K562 (cell line): ENCODE data around the gene CLCN5. TPM values are rescaled to one million over a fixed set of nuclear protein-coding genes. Genes with fewer than 3 reads are reported as not detected.

ENCODE experiments used
- ARID4B ChIP-seq: sonication (generic); formaldehyde crosslinking; IDR thresholded peaks from 2 replicates; pipeline ENCODE4 v1.8.0; 2022; ENCODE audit warnings: mild to moderate bottlenecking, missing genetic modification reagents
- CBFA2T3 ChIP-seq: fragments of 450-650 bp; IDR thresholded peaks from 2 replicates; pipeline ENCODE4 v1.6.1; 2017
- CC2D1A ChIP-seq: fragments of 450-650 bp; IDR thresholded peaks from 2 replicates; pipeline ENCODE4 v1.6.1; 2017; ENCODE audit warnings: mild to moderate bottlenecking
- DEAF1 ChIP-seq: fragments of 450-650 bp; formaldehyde crosslinking; IDR thresholded peaks from 2 replicates; pipeline ENCODE4 v1.4.0; 2020; ENCODE audit warnings: mild to moderate bottlenecking, moderate library complexity
- FOS ChIP-seq: IDR thresholded peaks from 3 replicates; pipeline ENCODE4 v1.6.1; 2011; ENCODE audit not compliant: insufficient read length; ENCODE audit errors: extremely low read depth
- FOSL1 ChIP-seq: fragments of 200-800 bp; sonication (Bioruptor generic); conservative IDR thresholded peaks from 2 replicates; pipeline ENCODE4 v1.6.1; 2016; ENCODE audit warnings: missing genetic modification characterization, missing compliant biosample characterization
- NEUROD1 ChIP-seq: fragments of 150-350 bp; IDR thresholded peaks from 2 replicates; pipeline ENCODE4 v1.6.1; 2014; ENCODE audit warnings: borderline replicate concordance, low read length, low read depth; ENCODE audit not compliant: partially characterized antibody
- NR4A1 ChIP-seq, 2 experiments: fragments of 250-450 bp in 1 of 2; fragments of 450-650 bp in 1 of 2; sonication (Bioruptor Pico) in 1 of 2; IDR thresholded peaks; 2 replicates each; pipeline versions ENCODE4 v1.4.0 to v1.6.1; 2016 to 2020; ENCODE audit warnings: mild to moderate bottlenecking in 2 of 2, missing compliant biosample characterization in 1 of 2, missing genetic modification characterization in 1 of 2, moderate library complexity in 1 of 2
- RAD21 ChIP-seq, 2 experiments: fragments of 250-450 bp in 1 of 2; fragments of 450-650 bp in 1 of 2; sonication (Bioruptor Pico) in 1 of 2; formaldehyde crosslinking in 1 of 2; IDR thresholded peaks in 1 of 2; conservative IDR thresholded peaks in 1 of 2; 2 replicates each; pipeline versions ENCODE4 v1.4.0 to v1.8.0; 2020 to 2022; ENCODE audit warnings: mild to moderate bottlenecking in 2 of 2, moderate library complexity in 1 of 2
- RBM14 ChIP-seq: fragments of 200-400 bp; formaldehyde crosslinking; IDR thresholded peaks from 2 replicates; pipeline ENCODE4 v1.6.1; 2018; ENCODE audit warnings: low read depth, mild to moderate bottlenecking, low read length, moderate library complexity, borderline replicate concordance; ENCODE audit not compliant: insufficient read depth
- RCOR1 ChIP-seq, 2 experiments: IDR thresholded peaks; 2 replicates each; pipeline ENCODE4 v1.6.1; 2012; ENCODE audit warnings: low read depth in 2 of 2, low read length in 2 of 2, borderline replicate concordance in 1 of 2, improper control_type of control experiment in 1 of 2
- RREB1 ChIP-seq: fragments of 250-450 bp; sonication (Bioruptor Pico); IDR thresholded peaks from 2 replicates; pipeline ENCODE4 v1.4.0; 2020
- SAFB2 ChIP-seq: fragments of 200-400 bp; formaldehyde crosslinking; IDR thresholded peaks from 2 replicates; pipeline ENCODE4 v1.6.1; 2018; ENCODE audit warnings: borderline replicate concordance, low read length, low read depth, moderate library complexity; ENCODE audit not compliant: severe bottlenecking
- SMC3 ChIP-seq: conservative IDR thresholded peaks from 2 replicates; pipeline ENCODE4 v1.6.1; 2011; ENCODE audit warnings: low read depth, low read length, improper control_type of control experiment; ENCODE audit not compliant: insufficient read depth
- ZNF140 ChIP-seq: fragments of 250-450 bp; sonication (Bioruptor Pico); IDR thresholded peaks from 2 replicates; pipeline ENCODE4 v1.8.0; 2021; ENCODE audit warnings: moderate library complexity, mild to moderate bottlenecking, inconsistent platforms
- ZNF75A ChIP-seq: fragments of 450-650 bp; formaldehyde crosslinking; IDR thresholded peaks from 2 replicates; pipeline ENCODE4 v1.4.0; 2020; ENCODE audit warnings: mild to moderate bottlenecking
- polyA plus RNA-seq, 8 experiments: library from polyadenylated mRNA; depleted of rRNA in 4 of 8; stranded (reverse) in 5 of 8; unstranded in 3 of 8; fragments of >200 nt; fragmentation: Nextera tagmentation in 2 of 8; fragmentation: Illumina TruSeq in 1 of 8; extraction: Ambion mirVana in 2 of 8; extraction: Trizol in 1 of 8; gene quantifications; 2 replicates each; pipeline versions ENCODE4 v1.2.1 to v1.2.3, GENCODE V29; 2011 to 2014; ENCODE audit warnings: inconsistent platforms in 1 of 8, missing spikeins in 1 of 8
- total RNA-seq, 7 experiments: library from RNA; depleted of rRNA in 6 of 7; stranded (reverse); fragments of >200 nt in 6 of 7; fragmentation: Illumina TruSeq in 2 of 7; extraction: Trizol in 2 of 7; gene quantifications; 2 replicates each; pipeline versions ENCODE4 v1.2.1 to v1.2.3, GENCODE V29; 2011 to 2021; ENCODE audit warnings: low replicate concordance in 1 of 7

Gene CLCN5
- total and polyA plus RNA-seq, 9 of the 15 experiments (the other 6 are each of a cell fraction or from before 2014, with no cell fraction given): 0.94 to 11.8 (median 7.1) TPM

GRCh38 chrX:50100188-50100587 lies 177.8 kb downstream of the CLCN5 start (continued):
- no peak for TF ChIP-seq ARID4B (CRISPR knock-in tag)
- TF ChIP-seq FOS: no peak
- TF ChIP-seq DEAF1 (CRISPR knock-in tag): 0 out of 2 replicates have a peak, but pooled peaks have one; percentile 34
- TF ChIP-seq SMC3: peak; percentile 52; the same call in 1 of the 2 replicates
- TF ChIP-seq CBFA2T3: peak; percentile 20; the same call in 1 of the 2 replicates
- TF ChIP-seq RCOR1 (IDR thresholded peaks at IDR 0.05; ENCODE audit: borderline replicate concordance in 1 of 2, low read depth in 2 of 2, low read length in 2 of 2): 0 out of 4 replicates have a peak, but pooled peaks of 1 of the 2 experiments have one; percentile 10
- no peak for TF ChIP-seq ZNF75A
- TF ChIP-seq RBM14: no peak
- no peak for TF ChIP-seq NR4A1 (CRISPR knock-in tag; IDR thresholded peaks at IDR 0.05)
- no peak for TF ChIP-seq NR4A1 (tag; IDR thresholded peaks at IDR 0.05)
- TF ChIP-seq ZNF140 (CRISPR knock-in tag): no peak
- TF ChIP-seq CC2D1A: no peak
- TF ChIP-seq NEUROD1: no peak
- TF ChIP-seq FOSL1: no peak
- no peak for TF ChIP-seq RREB1 (CRISPR knock-in tag)
- peak; percentile 65 to 68 for TF ChIP-seq RAD21 (CRISPR knock-in tag; conservative IDR thresholded peaks at IDR 0.05 in 1 of 2, IDR thresholded peaks at IDR 0.05 in 1 of 2)
- TF ChIP-seq SAFB2: no peak
